ENCODE data around the gene ZNF587B.
"Not testable (repeated sequence)": the region's sequence is repeated elsewhere in the genome, so short reads cannot be mapped to it uniquely, and the experiment has no call there.

ZNF587B gene

GRCh38 chr19:57830071-57830602, at the start of gene ZNF587B:
ZNF587B (plus strand) TSS chr19:57830299; CDS start chr19:57830529, 230 bp downstream.
- DNase-seq = peak; percentile 80

GRCh38 chr19:57786286-57786685, 43.8 kb upstream of the ZNF587B start:
- DNase-seq = no peak

- no peak for DNase-seq
Observed at GRCh38 chr19:57786906-57787305, 43.2 kb upstream of the ZNF587B start.

- DNase-seq = no peak
Observed at GRCh38 chr19:57788114-57788692, 41.9 kb upstream of the ZNF587B start.

GRCh38 chr19:57789288-57789687, 40.8 kb upstream of the ZNF587B start:
- no peak for DNase-seq

GRCh38 chr19:57796580-57796979, 33.5 kb upstream of the ZNF587B start:
- not testable (repeated sequence) for DNase-seq

- no peak for DNase-seq
Observed at GRCh38 chr19:57800696-57801095, 29.4 kb upstream of the ZNF587B start.

- DNase-seq = no peak
Observed at GRCh38 chr19:57802269-57802668, 27.8 kb upstream of the ZNF587B start.

- DNase-seq = no peak
Observed at GRCh38 chr19:57803265-57803593, 26.9 kb upstream of the ZNF587B start.

- peak; percentile 56 for DNase-seq
Observed at GRCh38 chr19:57803594-57804325, 26.3 kb upstream of the ZNF587B start.

- DNase-seq = no peak
Observed at GRCh38 chr19:57807541-57807940, 22.6 kb upstream of the ZNF587B start.

- not testable (repeated sequence) for DNase-seq
Observed at GRCh38 chr19:57810410-57811295, 19.4 kb upstream of the ZNF587B start.

GRCh38 chr19:57812226-57812625, 17.9 kb upstream of the ZNF587B start:
- no peak for DNase-seq

- not testable (repeated sequence) for DNase-seq
Observed at GRCh38 chr19:57812975-57813820, 16.9 kb upstream of the ZNF587B start.

- peak; percentile 25 for DNase-seq
Observed at GRCh38 chr19:57813919-57814504, 16.1 kb upstream of the ZNF587B start.

GRCh38 chr19:57814505-57815246, 15.4 kb upstream of the ZNF587B start, which contains the start of gene ZNF552:
ZNF552 (minus strand) TSS chr19:57814913; CDS start chr19:57814743, 170 bp downstream.
- peak; percentile 90 for DNase-seq

- no peak for DNase-seq
Observed at GRCh38 chr19:57815247-57816075, 14.6 kb upstream of the ZNF587B start.

- DNase-seq = no peak
Observed at GRCh38 chr19:57816652-57817051, 13.4 kb upstream of the ZNF587B start.

- DNase-seq = no peak
Observed at GRCh38 chr19:57817976-57818375, 12.1 kb upstream of the ZNF587B start.

GRCh38 chr19:57818378-57818777, 11.7 kb upstream of the ZNF587B start:
- DNase-seq = no peak

Measured in right hindlimb (tissue), 1 donor.